SK-N-SH treated with all-trans-retinoic acid at 6 μM for 48 hours (cell line): ENCODE measurements around the gene PARK7.

ENCODE experiments used
- BACH2 ChIP-seq: fragments of 250-450 bp; sonication (Bioruptor Pico); IDR thresholded peaks from 2 replicates; pipeline ENCODE4 v1.9.0; 2021; ENCODE audit warnings: mild to moderate bottlenecking, borderline replicate concordance
- SNAI2 ChIP-seq: fragments of 250-450 bp; sonication (Bioruptor Pico); IDR thresholded peaks from 2 replicates; pipeline ENCODE4 v1.5.0; 2020; ENCODE audit warnings: mild to moderate bottlenecking, moderate library complexity
- TOX ChIP-seq: fragments of 250-450 bp; sonication (Bioruptor Pico); IDR thresholded peaks from 2 replicates; pipeline ENCODE4 v1.8.0; 2021; ENCODE audit warnings: mild to moderate bottlenecking, moderate library complexity, borderline replicate concordance
- ZC3H10 ChIP-seq: fragments of 250-450 bp; sonication (Bioruptor Pico); IDR thresholded peaks from 2 replicates; pipeline ENCODE4 v1.5.1; 2021; ENCODE audit warnings: mild to moderate bottlenecking, moderate library complexity
- ZFP30 ChIP-seq: fragments of 450-650 bp; formaldehyde crosslinking; IDR thresholded peaks from 2 replicates; pipeline ENCODE4 v1.5.0; 2022; ENCODE audit warnings: mild to moderate bottlenecking, moderate library complexity
- TF ChIP-seq, protein P1 (sequence below): fragments of 250-450 bp; sonication (Bioruptor Pico); IDR thresholded peaks from 2 replicates; pipeline ENCODE4 v1.8.0; 2020; ENCODE audit warnings: mild to moderate bottlenecking, moderate library complexity, borderline replicate concordance
- TF ChIP-seq, protein P2 (sequence below): fragments of 250-450 bp; sonication (Bioruptor Pico); IDR thresholded peaks from 2 replicates; pipeline ENCODE4 v1.8.0; 2021; ENCODE audit warnings: low read depth, mild to moderate bottlenecking, moderate library complexity, borderline replicate concordance
- TF ChIP-seq, protein P3 (sequence below): fragments of 250-450 bp; sonication (Bioruptor Pico); IDR thresholded peaks from 2 replicates; pipeline ENCODE4 v1.5.1; 2021; ENCODE audit warnings: mild to moderate bottlenecking, moderate library complexity
- TF ChIP-seq, protein P4 (sequence below): fragments of 250-450 bp; sonication (Bioruptor Pico); IDR thresholded peaks from 2 replicates; pipeline ENCODE4 v1.5.0; 2020; ENCODE audit warnings: mild to moderate bottlenecking, moderate library complexity

DNA sequence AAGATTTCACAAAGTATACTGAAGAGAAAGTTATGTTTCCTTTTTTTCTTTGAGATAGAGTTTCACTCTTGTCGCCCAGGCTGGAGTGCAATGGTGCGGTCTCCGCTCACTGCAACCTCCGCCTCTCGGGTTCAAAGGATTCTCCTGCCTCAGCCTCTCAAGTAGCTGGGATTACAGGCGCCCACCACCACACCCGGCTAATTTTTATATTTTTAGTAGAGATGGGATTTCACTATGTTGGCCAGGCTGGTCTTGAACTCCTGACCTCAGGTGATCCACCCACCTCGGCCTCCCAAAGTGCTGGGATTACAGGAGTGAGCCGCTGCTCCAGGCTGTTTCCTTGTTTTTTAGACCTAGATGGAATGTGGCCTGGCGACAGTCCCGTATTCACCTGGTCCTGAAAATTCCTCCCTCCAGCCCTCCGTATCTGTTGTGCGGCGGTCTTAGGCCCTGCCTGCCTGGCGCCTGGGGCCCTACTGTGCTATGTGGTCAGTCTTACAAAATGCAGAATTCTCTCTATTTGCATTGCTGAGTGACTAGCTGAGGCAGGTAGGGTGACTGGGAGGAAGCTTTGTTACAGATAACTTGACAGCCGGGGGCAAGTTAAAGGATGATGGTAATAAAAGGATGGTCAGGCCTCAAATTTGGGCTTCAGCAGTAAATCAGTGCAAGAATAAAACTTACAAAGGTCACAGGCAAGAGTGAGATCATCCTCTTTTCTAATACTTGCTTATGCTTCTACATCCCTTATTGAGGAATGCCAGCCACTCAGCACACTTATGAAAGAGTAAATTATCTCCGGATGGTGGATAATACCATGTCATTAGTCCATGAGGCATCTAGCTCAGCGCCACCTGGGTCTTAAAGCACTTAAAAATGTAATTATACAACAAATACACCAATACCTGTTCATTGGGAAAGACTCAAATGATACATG lies 30.3 kb downstream of the PARK7 start:
- no peak for TF ChIP-seq ZFP30
- TF ChIP-seq, protein P1, sequence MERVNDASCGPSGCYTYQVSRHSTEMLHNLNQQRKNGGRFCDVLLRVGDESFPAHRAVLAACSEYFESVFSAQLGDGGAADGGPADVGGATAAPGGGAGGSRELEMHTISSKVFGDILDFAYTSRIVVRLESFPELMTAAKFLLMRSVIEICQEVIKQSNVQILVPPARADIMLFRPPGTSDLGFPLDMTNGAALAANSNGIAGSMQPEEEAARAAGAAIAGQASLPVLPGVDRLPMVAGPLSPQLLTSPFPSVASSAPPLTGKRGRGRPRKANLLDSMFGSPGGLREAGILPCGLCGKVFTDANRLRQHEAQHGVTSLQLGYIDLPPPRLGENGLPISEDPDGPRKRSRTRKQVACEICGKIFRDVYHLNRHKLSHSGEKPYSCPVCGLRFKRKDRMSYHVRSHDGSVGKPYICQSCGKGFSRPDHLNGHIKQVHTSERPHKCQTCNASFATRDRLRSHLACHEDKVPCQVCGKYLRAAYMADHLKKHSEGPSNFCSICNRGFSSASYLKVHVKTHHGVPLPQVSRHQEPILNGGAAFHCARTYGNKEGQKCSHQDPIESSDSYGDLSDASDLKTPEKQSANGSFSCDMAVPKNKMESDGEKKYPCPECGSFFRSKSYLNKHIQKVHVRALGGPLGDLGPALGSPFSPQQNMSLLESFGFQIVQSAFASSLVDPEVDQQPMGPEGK (CRISPR knock-in tag), result no peak
- no peak for TF ChIP-seq SNAI2 (CRISPR knock-in tag)
- no peak for TF ChIP-seq ZC3H10
- TF ChIP-seq, protein P2, sequence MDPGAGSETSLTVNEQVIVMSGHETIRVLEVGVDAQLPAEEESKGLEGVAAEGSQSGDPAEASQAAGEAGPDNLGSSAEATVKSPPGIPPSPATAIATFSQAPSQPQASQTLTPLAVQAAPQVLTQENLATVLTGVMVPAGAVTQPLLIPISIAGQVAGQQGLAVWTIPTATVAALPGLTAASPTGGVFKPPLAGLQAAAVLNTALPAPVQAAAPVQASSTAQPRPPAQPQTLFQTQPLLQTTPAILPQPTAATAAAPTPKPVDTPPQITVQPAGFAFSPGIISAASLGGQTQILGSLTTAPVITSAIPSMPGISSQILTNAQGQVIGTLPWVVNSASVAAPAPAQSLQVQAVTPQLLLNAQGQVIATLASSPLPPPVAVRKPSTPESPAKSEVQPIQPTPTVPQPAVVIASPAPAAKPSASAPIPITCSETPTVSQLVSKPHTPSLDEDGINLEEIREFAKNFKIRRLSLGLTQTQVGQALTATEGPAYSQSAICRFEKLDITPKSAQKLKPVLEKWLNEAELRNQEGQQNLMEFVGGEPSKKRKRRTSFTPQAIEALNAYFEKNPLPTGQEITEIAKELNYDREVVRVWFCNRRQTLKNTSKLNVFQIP (CRISPR knock-in tag), result no peak
- TF ChIP-seq BACH2 (CRISPR knock-in tag), result no peak
- TF ChIP-seq, protein P3, sequence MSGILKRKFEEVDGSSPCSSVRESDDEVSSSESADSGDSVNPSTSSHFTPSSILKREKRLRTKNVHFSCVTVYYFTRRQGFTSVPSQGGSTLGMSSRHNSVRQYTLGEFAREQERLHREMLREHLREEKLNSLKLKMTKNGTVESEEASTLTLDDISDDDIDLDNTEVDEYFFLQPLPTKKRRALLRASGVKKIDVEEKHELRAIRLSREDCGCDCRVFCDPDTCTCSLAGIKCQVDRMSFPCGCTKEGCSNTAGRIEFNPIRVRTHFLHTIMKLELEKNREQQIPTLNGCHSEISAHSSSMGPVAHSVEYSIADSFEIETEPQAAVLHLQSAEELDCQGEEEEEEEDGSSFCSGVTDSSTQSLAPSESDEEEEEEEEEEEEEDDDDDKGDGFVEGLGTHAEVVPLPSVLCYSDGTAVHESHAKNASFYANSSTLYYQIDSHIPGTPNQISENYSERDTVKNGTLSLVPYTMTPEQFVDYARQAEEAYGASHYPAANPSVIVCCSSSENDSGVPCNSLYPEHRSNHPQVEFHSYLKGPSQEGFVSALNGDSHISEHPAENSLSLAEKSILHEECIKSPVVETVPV (CRISPR knock-in tag), result no peak
- no peak for TF ChIP-seq TOX (CRISPR knock-in tag)
- TF ChIP-seq, protein P4, sequence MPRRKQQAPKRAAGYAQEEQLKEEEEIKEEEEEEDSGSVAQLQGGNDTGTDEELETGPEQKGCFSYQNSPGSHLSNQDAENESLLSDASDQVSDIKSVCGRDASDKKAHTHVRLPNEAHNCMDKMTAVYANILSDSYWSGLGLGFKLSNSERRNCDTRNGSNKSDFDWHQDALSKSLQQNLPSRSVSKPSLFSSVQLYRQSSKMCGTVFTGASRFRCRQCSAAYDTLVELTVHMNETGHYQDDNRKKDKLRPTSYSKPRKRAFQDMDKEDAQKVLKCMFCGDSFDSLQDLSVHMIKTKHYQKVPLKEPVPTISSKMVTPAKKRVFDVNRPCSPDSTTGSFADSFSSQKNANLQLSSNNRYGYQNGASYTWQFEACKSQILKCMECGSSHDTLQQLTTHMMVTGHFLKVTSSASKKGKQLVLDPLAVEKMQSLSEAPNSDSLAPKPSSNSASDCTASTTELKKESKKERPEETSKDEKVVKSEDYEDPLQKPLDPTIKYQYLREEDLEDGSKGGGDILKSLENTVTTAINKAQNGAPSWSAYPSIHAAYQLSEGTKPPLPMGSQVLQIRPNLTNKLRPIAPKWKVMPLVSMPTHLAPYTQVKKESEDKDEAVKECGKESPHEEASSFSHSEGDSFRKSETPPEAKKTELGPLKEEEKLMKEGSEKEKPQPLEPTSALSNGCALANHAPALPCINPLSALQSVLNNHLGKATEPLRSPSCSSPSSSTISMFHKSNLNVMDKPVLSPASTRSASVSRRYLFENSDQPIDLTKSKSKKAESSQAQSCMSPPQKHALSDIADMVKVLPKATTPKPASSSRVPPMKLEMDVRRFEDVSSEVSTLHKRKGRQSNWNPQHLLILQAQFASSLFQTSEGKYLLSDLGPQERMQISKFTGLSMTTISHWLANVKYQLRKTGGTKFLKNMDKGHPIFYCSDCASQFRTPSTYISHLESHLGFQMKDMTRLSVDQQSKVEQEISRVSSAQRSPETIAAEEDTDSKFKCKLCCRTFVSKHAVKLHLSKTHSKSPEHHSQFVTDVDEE (CRISPR knock-in tag), result no peak
